ENCODE results near the gene DNAH10.

- no peak for TF ChIP-seq CTCF (conservative IDR thresholded peaks at IDR 0.05; ENCODE audit: low read depth, low read length)
- TF ChIP-seq POLR2A (IDR thresholded peaks at IDR 0.05; ENCODE audit: low read depth, low read length), result no peak
- no peak for TF ChIP-seq ELK1 (IDR thresholded peaks at IDR 0.05; ENCODE audit: borderline replicate concordance, low read depth, low read length)
Observed at GRCh38 chr12:123949770-123950165, 187.7 kb downstream of the DNAH10 start.
